Immature natural killer cell (primary cell): Measurements from ENCODE around the gene THY1. TPM values are rescaled to one million over a fixed set of nuclear protein-coding genes. Genes with fewer than 3 reads are reported as not detected.

Experiments used
- DNase-seq, 3 donors: peaks; one replicate each; pipeline ENCODE4 v3.0.0; 2022; ENCODE audit warnings: mixed read lengths in 1 of 3
- H3K27ac Mint-ChIP-seq, 6 donors: one replicate each; pipeline ENCODE4 v1.8.0; 2020; ENCODE audit warnings: mixed read lengths in 6 of 6, mild to moderate bottlenecking in 5 of 6, inconsistent platforms in 4 of 6, moderate library complexity in 3 of 6
- H3K27me3 Mint-ChIP-seq, 3 donors: one replicate each; pipeline ENCODE4 v1.8.0; 2020 to 2021; ENCODE audit warnings: low read depth in 3 of 3, mild to moderate bottlenecking in 3 of 3, mixed read lengths in 3 of 3, moderate library complexity in 3 of 3, inconsistent platforms in 1 of 3
- H3K36me3 Mint-ChIP-seq, 3 donors: one replicate each; pipeline ENCODE4 v1.8.0; 2020; ENCODE audit warnings: mixed read lengths in 3 of 3, inconsistent platforms in 2 of 3, mild to moderate bottlenecking in 2 of 3
- H3K4me1 Mint-ChIP-seq, 2 donors: one replicate each; pipeline ENCODE4 v1.8.0; 2020; ENCODE audit warnings: inconsistent platforms in 2 of 2, mild to moderate bottlenecking in 2 of 2, mixed read lengths in 2 of 2, moderate library complexity in 1 of 2
- H3K4me3 Mint-ChIP-seq, 5 donors: one replicate each; pipeline ENCODE4 v1.8.0; 2020; ENCODE audit warnings: mild to moderate bottlenecking in 5 of 5, mixed read lengths in 5 of 5, inconsistent platforms in 3 of 5, moderate library complexity in 3 of 5
- H3K9me3 Mint-ChIP-seq, 6 donors: one replicate each; pipeline ENCODE4 v1.8.0; 2020; ENCODE audit warnings: mild to moderate bottlenecking in 6 of 6, mixed read lengths in 6 of 6, inconsistent platforms in 4 of 6, moderate library complexity in 3 of 6
- polyA plus RNA-seq, 3 donors: library from polyadenylated mRNA; unstranded; fragments of 300-500 nt; fragmentation: Illumina TruSeq; gene quantifications; one replicate each; pipeline ENCODE4 v1.2.3, GENCODE V29; 2021

Gene THY1
- polyA plus RNA-seq, 3 donors from 2014 or later, result not detected

- H3K27ac Mint-ChIP-seq, result no peak overlapping the region
- H3K4me1 Mint-ChIP-seq, result peaks cover 7% of the 10 kb centered on the region in 2 donors
- no peak for DNase-seq
- H3K36me3 Mint-ChIP-seq, result peaks cover 0 to 3% (median 3%) of the 10 kb centered on the region in 3 donors
- H3K9me3 Mint-ChIP-seq, result peaks cover 0 to 11% (median 5%) of the 10 kb centered on the region in 6 donors
- peaks cover 18 to 20% (median 18%) of the 10 kb centered on the region in 3 donors for H3K27me3 Mint-ChIP-seq
- no peak overlapping the region for H3K4me3 Mint-ChIP-seq
Measured at GRCh38 chr11:119436093-119436492, 13.1 kb upstream of the THY1 start.

GRCh38 chr11:119434591-119435330 lies 11.8 kb upstream of the THY1 start:
- no peak for DNase-seq
- Mint-ChIP-seq H3K4me3 (no peak overlapping the region), H3K4me1 (no peaks in the 10 kb centered on the region), H3K9me3 (peaks cover 0 to 11% (median 5%) of the 10 kb centered on the region in 6 donors), H3K27me3 (peaks cover 11 to 23% (median 14%) of the 10 kb centered on the region in 3 donors), H3K27ac (no peak overlapping the region), H3K36me3 (peaks cover 0 to 3% (median 3%) of the 10 kb centered on the region in 3 donors)

GRCh38 chr11:119433358-119433725 lies 10.4 kb upstream of the THY1 start:
- H3K27ac Mint-ChIP-seq, result no peak overlapping the region
- H3K27me3 Mint-ChIP-seq, result peaks cover 4 to 25% (median 12%) of the 10 kb centered on the region in 3 donors
- H3K4me1 Mint-ChIP-seq, result no peaks in the 10 kb centered on the region
- H3K9me3 Mint-ChIP-seq, result peaks cover 0 to 11% (median 5%) of the 10 kb centered on the region in 6 donors
- H3K36me3 Mint-ChIP-seq, result peaks cover 0 to 3% (median 3%) of the 10 kb centered on the region in 3 donors
- DNase-seq, result no peak
- no peak overlapping the region for H3K4me3 Mint-ChIP-seq

- Mint-ChIP-seq H3K27me3 (peaks cover 2 to 24% (median 12%) of the 10 kb centered on the region in 3 donors), H3K9me3 (peaks cover 0 to 11% (median 6%) of the 10 kb centered on the region in 6 donors)
Measured at GRCh38 chr11:119432484-119433357, 9.7 kb upstream of the THY1 start.

GRCh38 chr11:119431523-119431922 lies 8.6 kb upstream of the THY1 start:
- H3K27ac Mint-ChIP-seq, result no peak overlapping the region
- no peaks in the 10 kb centered on the region for H3K4me1 Mint-ChIP-seq
- H3K27me3 Mint-ChIP-seq, result peaks cover 2 to 24% (median 5%) of the 10 kb centered on the region in 3 donors
- H3K36me3 Mint-ChIP-seq, result no peaks in the 10 kb centered on the region
- DNase-seq, result no peak
- peaks cover 0 to 6% (median under 1%) of the 10 kb centered on the region in 6 donors for H3K9me3 Mint-ChIP-seq
- no peak overlapping the region for H3K4me3 Mint-ChIP-seq

More at GRCh38 chr11:119432484-119433357, 9.7 kb upstream of the THY1 start:
- no peak for DNase-seq
- H3K36me3 Mint-ChIP-seq, result peaks cover 0 to 3% (median 3%) of the 10 kb centered on the region in 3 donors
- no peak overlapping the region for H3K27ac Mint-ChIP-seq
- no peak overlapping the region for H3K4me3 Mint-ChIP-seq
- H3K4me1 Mint-ChIP-seq, result no peaks in the 10 kb centered on the region

GRCh38 chr11:119427279-119427678 lies 4.3 kb upstream of the THY1 start:
- Mint-ChIP-seq H3K9me3 (peaks cover 0 to 4% (median 0%) of the 10 kb centered on the region in 6 donors), H3K27me3 (peaks cover 3 to 31% (median 6%) of the 10 kb centered on the region in 3 donors), H3K36me3 (no peaks in the 10 kb centered on the region), H3K4me3 (no peak overlapping the region), H3K4me1 (peaks cover 0 to 7% of the 10 kb centered on the region in 2 donors), H3K27ac (no peak overlapping the region)
- no peak for DNase-seq

- Mint-ChIP-seq H3K27ac (no peak overlapping the region), H3K9me3 (peaks cover 0 to 4% (median 0%) of the 10 kb centered on the region in 6 donors), H3K36me3 (no peaks in the 10 kb centered on the region), H3K4me3 (no peak overlapping the region), H3K4me1 (peaks cover 0 to 10% of the 10 kb centered on the region in 2 donors), H3K27me3 (peaks cover 7 to 25% (median 9%) of the 10 kb centered on the region in 3 donors)
- no peak for DNase-seq
Measured at GRCh38 chr11:119426142-119426541, 3.2 kb upstream of the THY1 start.

- Mint-ChIP-seq H3K4me3 (no peak overlapping the region), H3K4me1 (peaks cover 0 to 10% of the 10 kb centered on the region in 2 donors), H3K36me3 (no peaks in the 10 kb centered on the region), H3K9me3 (peaks cover 0 to 2% (median 0%) of the 10 kb centered on the region in 6 donors), H3K27ac (no peak overlapping the region), H3K27me3 (peaks cover 9 to 20% (median 12%) of the 10 kb centered on the region in 3 donors)
- no peak for DNase-seq
Measured at GRCh38 chr11:119424775-119425174, 1.8 kb upstream of the THY1 start.

GRCh38 chr11:119424276-119424675 lies 1.3 kb upstream of the THY1 start:
- Mint-ChIP-seq H3K9me3 (peaks cover 0 to 2% (median 0%) of the 10 kb centered on the region in 6 donors), H3K27ac (no peak overlapping the region), H3K36me3 (no peaks in the 10 kb centered on the region), H3K27me3 (peaks cover 9 to 20% (median 12%) of the 10 kb centered on the region in 3 donors), H3K4me3 (peak overlapping the region in 1 of 5 donors; percentile 3), H3K4me1 (peaks cover 0 to 10% of the 10 kb centered on the region in 2 donors)
- no peak for DNase-seq

GRCh38 chr11:119423509-119424254 lies 710 bp upstream of the THY1 start:
- Mint-ChIP-seq H3K4me3 (peak overlapping the region in 1 of 5 donors; percentile 7), H3K27ac (no peak overlapping the region), H3K9me3 (peaks cover 0 to 2% (median 0%) of the 10 kb centered on the region in 6 donors), H3K36me3 (no peaks in the 10 kb centered on the region), H3K4me1 (peaks cover 0 to 10% of the 10 kb centered on the region in 2 donors), H3K27me3 (peaks cover 9 to 19% (median 12%) of the 10 kb centered on the region in 3 donors)
- DNase-seq, result no peak

GRCh38 chr11:119421941-119422808 lies 797 bp downstream of the THY1 start:
- H3K4me1 Mint-ChIP-seq, result peaks cover 0 to 10% of the 10 kb centered on the region in 2 donors

GRCh38 chr11:119421351-119421750 lies 1.6 kb downstream of the THY1 start:
- no peak for DNase-seq
- Mint-ChIP-seq H3K4me1 (peaks cover 0 to 10% of the 10 kb centered on the region in 2 donors), H3K36me3 (no peaks in the 10 kb centered on the region), H3K9me3 (no peaks in the 10 kb centered on the region), H3K27me3 (peaks cover 9 to 16% (median 13%) of the 10 kb centered on the region in 3 donors), H3K27ac (no peak overlapping the region), H3K4me3 (no peak overlapping the region)

More at GRCh38 chr11:119421941-119422808, 797 bp downstream of the THY1 start:
- Mint-ChIP-seq H3K27ac (no peak overlapping the region), H3K36me3 (no peaks in the 10 kb centered on the region), H3K4me3 (no peak overlapping the region), H3K27me3 (peaks cover 9 to 16% (median 12%) of the 10 kb centered on the region in 3 donors), H3K9me3 (no peaks in the 10 kb centered on the region)
- DNase-seq, result no peak
